HG02798 (cell line): ENCODE measurements around the gene C6.

Source experiments
- ATAC-seq: cut with Tn5 transposase; IDR thresholded peaks from one replicate; pipeline ENCODE4 v1.9.1; 2021; ENCODE audit warnings: mild to moderate bottlenecking; ENCODE audit not compliant: unreplicated experiment, poor library complexity

Gene C6

GRCh38 chr5:41143131-41143901, 70.0 kb downstream of the C6 start:
- no peak for ATAC-seq

GRCh38 chr5:41127967-41128690, 85.2 kb downstream of the C6 start:
- no peak for ATAC-seq

- no peak for ATAC-seq
Measured at GRCh38 chr5:41122459-41122858, 90.9 kb downstream of the C6 start.

GRCh38 chr5:41120600-41120999, 92.7 kb downstream of the C6 start:
- ATAC-seq = no peak

GRCh38 chr5:41118177-41118576, 95.2 kb downstream of the C6 start:
- no peak for ATAC-seq

- ATAC-seq = no peak
Measured at GRCh38 chr5:41115281-41115680, 98.1 kb downstream of the C6 start.

- no peak for ATAC-seq
Measured at GRCh38 chr5:41112486-41113455, 100.6 kb downstream of the C6 start.

- no peak for ATAC-seq
Measured at GRCh38 chr5:41109186-41109585, 104.1 kb downstream of the C6 start.

- no peak for ATAC-seq
Measured at GRCh38 chr5:41102341-41102740, 111.0 kb downstream of the C6 start.

- no peak for ATAC-seq
Measured at GRCh38 chr5:41097642-41098041, 115.7 kb downstream of the C6 start.

GRCh38 chr5:41095324-41096101, 117.8 kb downstream of the C6 start:
- no peak for ATAC-seq

GRCh38 chr5:41094871-41095270, 118.5 kb downstream of the C6 start:
- no peak for ATAC-seq

GRCh38 chr5:41093803-41094202, 119.5 kb downstream of the C6 start:
- ATAC-seq = no peak
